HUES48 (cell line): ENCODE results near the gene CGB1.
"Not testable (repeated sequence)": the region's sequence is repeated elsewhere in the genome, so short reads cannot be mapped to it uniquely, and the experiment has no call there.

Source experiments
- H3K27ac ChIP-seq: one replicate; pipeline ENCODE4 v1.7.0; 2013; ENCODE audit warnings: low read depth, low read length, inconsistent platforms
- H3K27me3 ChIP-seq: 2 replicates; pipeline ENCODE4 v1.6.1; 2013; ENCODE audit warnings: mild to moderate bottlenecking, low read length; ENCODE audit not compliant: control insufficient read depth, insufficient read depth
- H3K36me3 ChIP-seq: 2 replicates; pipeline ENCODE4 v1.6.1; 2013; ENCODE audit warnings: low read length; ENCODE audit not compliant: control insufficient read depth, insufficient read depth
- H3K4me1 ChIP-seq: 2 replicates; pipeline ENCODE4 v1.6.1; 2013; ENCODE audit warnings: mild to moderate bottlenecking, low read length; ENCODE audit not compliant: control insufficient read depth, insufficient read depth
- H3K4me3 ChIP-seq: 2 replicates; pipeline ENCODE4 v1.5.1; 2013; ENCODE audit warnings: mild to moderate bottlenecking, low read depth, low read length
- H3K9ac ChIP-seq: 2 replicates; pipeline ENCODE4 v1.6.1; 2013; ENCODE audit warnings: mild to moderate bottlenecking, low read depth, low read length, moderate library complexity
- H3K9me3 ChIP-seq: 2 replicates; pipeline ENCODE4 v1.6.1; 2013; ENCODE audit warnings: low read length; ENCODE audit not compliant: control insufficient read depth, insufficient read depth

Gene CGB1

DNA sequence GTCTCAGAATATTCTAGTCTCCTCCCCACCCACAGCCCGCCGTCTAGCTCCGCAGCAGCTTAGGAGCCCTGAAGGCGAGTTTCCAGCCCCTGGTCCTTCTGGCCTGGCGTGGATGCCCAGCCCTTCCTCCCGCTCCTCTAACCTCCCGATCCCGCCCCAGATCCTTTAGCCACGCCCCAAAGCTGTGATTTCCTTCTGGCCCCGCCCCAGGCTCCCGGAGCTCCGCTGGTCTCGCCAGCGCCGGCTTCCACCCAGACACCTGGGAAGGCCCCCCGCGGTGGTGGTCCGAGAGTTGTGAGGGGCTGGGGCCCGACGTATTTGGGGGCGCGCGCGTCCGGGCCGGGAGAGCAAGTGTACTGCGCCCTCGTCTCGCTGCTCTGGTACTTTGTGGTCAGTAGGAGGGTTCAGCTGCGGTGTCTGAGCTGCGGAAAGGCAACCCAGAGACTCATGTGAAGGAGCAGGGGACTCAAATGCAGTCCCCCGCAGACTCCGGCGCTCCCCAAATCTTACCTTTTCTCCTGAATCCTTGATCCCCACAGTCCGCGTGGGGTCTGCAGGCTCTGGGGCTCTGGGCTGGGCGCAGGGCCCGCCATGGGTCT, 21.0 kb upstream of the CGB1 start, which contains the start of gene CGB7:
TSS of gene CGB7 (minus strand) at position 114 of the 599 bp plus-strand sequence. CDS start 2,374 bp downstream, outside the sequence.
- Histone ChIP-seq H3K36me3 (no peaks in the 10 kb centered on the region), H3K27me3 (peaks cover 47% of the 10 kb centered on the region), H3K4me1 (peaks cover 13% of the 10 kb centered on the region), H3K4me3 (peak within 1 kb of the TSS; percentile 58), H3K9me3 (no peaks in the 10 kb centered on the region), H3K27ac (no peak within 1 kb of the TSS), H3K9ac (no peak within 1 kb of the TSS)

DNA sequence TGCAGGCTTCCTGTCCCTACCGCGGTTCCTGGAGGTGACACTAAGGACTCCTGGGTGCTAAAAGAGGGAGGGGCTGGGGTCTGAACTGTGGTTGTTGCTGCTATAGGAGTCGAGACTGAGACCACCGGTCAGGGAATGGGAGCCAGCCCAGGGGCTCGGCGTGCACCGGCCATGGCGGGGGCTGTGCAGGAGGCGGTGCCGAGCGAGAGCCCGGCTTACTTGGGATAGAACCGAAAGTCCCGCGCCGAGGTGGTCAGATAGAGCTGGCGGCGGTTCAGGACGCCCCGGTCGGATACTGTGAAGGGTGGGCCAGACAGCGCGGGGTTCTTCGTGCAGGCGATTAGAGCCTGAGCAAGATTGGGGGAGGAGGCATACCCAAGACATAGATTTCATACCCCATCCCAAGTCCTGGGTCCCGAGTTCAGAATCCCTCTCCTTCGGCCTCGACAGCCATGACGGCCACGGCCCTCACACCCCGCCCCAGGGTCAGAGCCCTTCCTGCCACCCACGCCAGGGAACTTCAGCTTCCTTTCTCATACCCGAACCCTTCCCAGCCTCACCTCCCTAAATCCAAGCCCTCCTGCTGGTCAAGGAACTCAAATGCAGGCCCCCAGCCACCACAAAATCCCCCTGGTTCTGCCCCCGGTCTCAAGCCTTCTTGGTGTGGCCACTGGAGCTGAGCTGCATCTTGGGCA, 20.4 kb upstream of the CGB1 start:
- H3K4me3 ChIP-seq = peak overlapping the region; percentile 58
- not testable (repeated sequence) for H3K9me3 ChIP-seq, H3K36me3 ChIP-seq, H3K27ac ChIP-seq, H3K9ac ChIP-seq
- peaks cover 47% of the 10 kb centered on the region for H3K27me3 ChIP-seq
- peaks cover 13% of the 10 kb centered on the region for H3K4me1 ChIP-seq

GRCh38 chr19:49056101-49056901, 19.6 kb upstream of the CGB1 start:
- Histone ChIP-seq H3K4me3 (peak overlapping the region; percentile 58), H3K36me3 (no peaks in the 10 kb centered on the region), H3K9me3 (no peaks in the 10 kb centered on the region), H3K27me3 (peaks cover 47% of the 10 kb centered on the region), H3K4me1 (peaks cover 13% of the 10 kb centered on the region), H3K27ac (no peak overlapping the region), H3K9ac (no peak overlapping the region)

GRCh38 chr19:49050376-49051033, 13.8 kb upstream of the CGB1 start:
- H3K36me3 ChIP-seq, H3K27ac ChIP-seq, H3K27me3 ChIP-seq, H3K4me3 ChIP-seq, H3K9me3 ChIP-seq, H3K9ac ChIP-seq, H3K4me1 ChIP-seq: not testable (repeated sequence)

- not testable (repeated sequence) for H3K36me3 ChIP-seq, H3K27ac ChIP-seq, H3K27me3 ChIP-seq
Measured at GRCh38 chr19:49049834-49050233, 13.1 kb upstream of the CGB1 start.

GRCh38 chr19:49049011-49049410, 12.3 kb upstream of the CGB1 start, which contains the start of gene CGB8:
TSS of gene CGB8 (minus strand) at chr19:49049111. CDS start at chr19:49048739, 372 bp downstream.
- not testable (repeated sequence) for H3K4me3 ChIP-seq, H3K9ac ChIP-seq, H3K27me3 ChIP-seq, H3K27ac ChIP-seq, H3K9me3 ChIP-seq, H3K4me1 ChIP-seq, H3K36me3 ChIP-seq

More at GRCh38 chr19:49049834-49050233, 13.1 kb upstream of the CGB1 start:
- H3K4me1 ChIP-seq, H3K9ac ChIP-seq, H3K9me3 ChIP-seq, H3K4me3 ChIP-seq: not testable (repeated sequence)

DNA sequence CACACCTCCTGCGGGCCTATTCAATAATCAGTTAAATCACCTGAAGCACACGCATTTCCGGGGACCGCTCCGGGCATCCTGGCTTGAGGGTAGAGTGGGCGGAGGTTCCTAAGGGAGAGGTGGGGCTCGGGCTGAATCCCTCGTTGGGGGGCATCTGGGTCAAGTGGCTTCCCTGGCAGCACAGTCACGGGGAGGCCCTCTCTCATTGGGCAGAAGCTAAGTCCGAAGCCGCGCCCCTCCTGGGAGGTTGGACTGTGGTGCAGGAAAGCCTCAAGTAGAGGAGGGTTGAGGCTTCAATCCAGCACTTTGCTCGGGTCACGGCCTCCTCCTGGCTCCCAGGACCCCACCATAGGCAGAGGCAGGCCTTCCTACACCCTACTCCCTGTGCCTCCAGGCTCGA, 6.9 kb upstream of the CGB1 start, which contains the start of gene CGB5:
TSS of gene CGB5 (plus strand) at position 301 of the 400 bp plus-strand sequence. CDS start 362 bp downstream, outside the sequence.
- not testable (repeated sequence) for H3K9me3 ChIP-seq, H3K27me3 ChIP-seq, H3K4me1 ChIP-seq, H3K4me3 ChIP-seq, H3K27ac ChIP-seq, H3K9ac ChIP-seq, H3K36me3 ChIP-seq

DNA sequence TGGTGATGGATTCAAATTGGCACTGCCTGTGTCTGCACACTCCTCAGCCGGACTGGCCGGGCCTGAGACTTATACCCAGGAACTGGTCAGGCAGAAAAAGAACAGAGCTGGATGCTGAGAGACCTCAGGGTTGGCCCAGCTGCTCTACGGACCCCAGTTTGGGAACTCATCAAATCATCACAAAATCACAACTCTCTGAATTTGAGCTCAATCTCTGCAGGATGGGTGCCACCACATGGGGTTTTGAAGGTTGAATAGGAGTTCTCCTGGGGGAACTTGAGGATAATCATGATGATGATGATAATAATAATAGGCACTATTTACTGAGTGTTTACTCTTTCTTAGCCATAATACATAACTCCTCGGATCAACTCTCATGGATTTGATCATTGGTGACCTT, 6.0 kb upstream of the CGB1 start:
- H3K27ac ChIP-seq = not testable (repeated sequence)

GRCh38 chr19:49042177-49042576, 5.5 kb upstream of the CGB1 start:
- H3K4me1 ChIP-seq = no peaks in the 10 kb centered on the region
- no peak overlapping the region for H3K4me3 ChIP-seq
- no peak overlapping the region for H3K27ac ChIP-seq
- no peaks in the 10 kb centered on the region for H3K27me3 ChIP-seq
- H3K9ac ChIP-seq = no peak overlapping the region
- no peaks in the 10 kb centered on the region for H3K9me3 ChIP-seq
- H3K36me3 ChIP-seq = no peaks in the 10 kb centered on the region

More for the DNA sequence above, 6.0 kb upstream of the CGB1 start:
- H3K9me3 ChIP-seq, H3K4me3 ChIP-seq, H3K36me3 ChIP-seq, H3K9ac ChIP-seq, H3K27me3 ChIP-seq, H3K4me1 ChIP-seq: not testable (repeated sequence)

GRCh38 chr19:49039736-49040135, 3.0 kb upstream of the CGB1 start:
- H3K4me1 ChIP-seq, H3K27me3 ChIP-seq: not testable (repeated sequence)

More at GRCh38 chr19:49039736-49040135, 3.0 kb upstream of the CGB1 start:
- H3K9ac ChIP-seq, H3K36me3 ChIP-seq, H3K27ac ChIP-seq, H3K9me3 ChIP-seq, H3K4me3 ChIP-seq: not testable (repeated sequence)
